ENCODE measurements around the gene ASPRV1. TPM values are rescaled to one million over a fixed set of nuclear protein-coding genes. Genes with fewer than 3 reads are reported as not detected.

The ASPRV1 gene
- total RNA-seq, 1 experiment from 2014 or later = 0.95 TPM

Other genes starting within 250 kb of the ASPRV1 start
- gene ANXA4, start 219.5 kb downstream of the ASPRV1 start, total RNA-seq (2014; rRNA removed; shearing (Covaris generic); ENCODE audit: low replicate concordance) = 40.6 and 40.7 TPM in 2 replicates
- gene GMCL1, start 132.0 kb downstream of the ASPRV1 start, total RNA-seq (2014; rRNA removed; shearing (Covaris generic); ENCODE audit: low replicate concordance) = 2.2 and 4.6 TPM in 2 replicates
- gene SNRNP27, start 67.7 kb downstream of the ASPRV1 start, total RNA-seq (2014; rRNA removed; shearing (Covaris generic); ENCODE audit: low replicate concordance) = 46.5 and 64.1 TPM in 2 replicates
- 2.5 and 3.6 TPM in 2 replicates for gene MXD1, start 46.5 kb downstream of the ASPRV1 start, total RNA-seq (2014; rRNA removed; shearing (Covaris generic); ENCODE audit: low replicate concordance)
- 92.9 and 104 TPM in 2 replicates for gene PCBP1, start 125.8 kb upstream of the ASPRV1 start, total RNA-seq (2014; rRNA removed; shearing (Covaris generic); ENCODE audit: low replicate concordance)
- 5.4 and 16.7 TPM in 2 replicates for gene C2orf42, start 229.4 kb upstream of the ASPRV1 start, total RNA-seq (2014; rRNA removed; shearing (Covaris generic); ENCODE audit: low replicate concordance)

Data from MG63 (cell line).